HCT116 (cell line): ENCODE data around the gene CNN2. TPM values are rescaled to one million over a fixed set of nuclear protein-coding genes. Genes with fewer than 3 reads are reported as not detected.
A peak's percentile ranks its signal among the peaks of the same experiment; 100 is the strongest.

Source experiments
- ATAC-seq: fragments of 200-7000 bp; cut with Tn5 transposase; 2 replicates; pipeline ENCODE4 v1.9.1; 2020; ENCODE audit warnings: mild to moderate bottlenecking, moderate library complexity
- BruUV-seq: library from RNA; stranded (reverse); fragments of 400-500 nt; replicated peaks from 2 replicates; lab custom pipeline; 2021; lab: Mats Ljungman, UMichigan
- CTCF ChIA-PET: fragments of 300-600 bp; sonication (Branson Sonifier 250); formaldehyde crosslinking; loops from one replicate; lab custom pipeline; 2021; ENCODE audit warnings: antibody characterized with exemption; lab: Charles Lee
- POLR2A ChIA-PET: fragments of 300-600, 350-600 bp; sonication (Branson Sonifier 250); formaldehyde crosslinking; loops from one replicate; lab custom pipeline; 2021; ENCODE audit warnings: antibody characterized with exemption; lab: Charles Lee
- RAD21 ChIA-PET, 2 experiments: fragments of 300-600 bp; sonication (Branson Sonifier 250); formaldehyde crosslinking; loops; one replicate each; lab custom pipeline; 2023; ENCODE audit warnings: low total read pairs in 2 of 2; ENCODE audit not compliant: uncharacterized antibody in 2 of 2, unreplicated experiment in 2 of 2, low non-redundant PET in 1 of 2; lab: Charles Lee
- DNase-seq: peaks from one replicate; pipeline ENCODE4 v3.0.0-alpha.2; 2010; ENCODE audit warnings: low read depth, low spot score
- H2AFZ ChIP-seq: fragments of 200-600 bp; shearing (Covaris generic), sonication (generic); 2 replicates; pipeline ENCODE4 v1.6.1; 2017; ENCODE audit warnings: low read depth, mixed run types, mixed read lengths, antibody characterized with exemption, low read length; ENCODE audit not compliant: poor library complexity, severe bottlenecking
- H3K27ac ChIP-seq: 2 replicates; pipeline ENCODE4 v1.5.1; 2012; ENCODE audit warnings: low read depth, low read length
- H3K27me3 ChIP-seq: fragments of 200-600 bp; sonication (generic); 2 replicates; pipeline ENCODE4 v1.6.1; 2016; ENCODE audit warnings: mixed run types, low read length, mixed read lengths; ENCODE audit not compliant: insufficient read depth
- H3K36me3 ChIP-seq, 2 experiments: fragments of 200-500 bp in 1 of 2; fragments of 200-600 bp in 1 of 2; sonication (Bioruptor generic) in 1 of 2; sonication (generic) in 1 of 2; 2 replicates each; pipeline versions ENCODE4 v1.5.1 to v1.6.1; 2014 to 2016; ENCODE audit warnings: low read length in 2 of 2, inconsistent platforms in 1 of 2, mixed read lengths in 1 of 2, mixed run types in 1 of 2; ENCODE audit not compliant: insufficient read depth in 2 of 2, control insufficient read depth in 1 of 2
- H3K4me1 ChIP-seq, 2 experiments: fragments of 200-600 bp in 1 of 2; sonication (generic) in 1 of 2; 2 replicates each; pipeline versions ENCODE4 v1.5.1 to v1.6.1; 2012 to 2017; ENCODE audit warnings: low read length in 2 of 2, inconsistent platforms in 1 of 2, mild to moderate bottlenecking in 1 of 2, mixed read lengths in 1 of 2, mixed run types in 1 of 2, moderate library complexity in 1 of 2; ENCODE audit not compliant: insufficient read depth in 2 of 2, control insufficient read depth in 1 of 2
- H3K4me2 ChIP-seq: fragments of 200-600 bp; sonication (generic); 2 replicates; pipeline ENCODE4 v1.6.1; 2017; ENCODE audit warnings: mixed run types, low read length, mixed read lengths
- H3K4me3 ChIP-seq, 2 experiments: fragments of 200-600 bp in 1 of 2; sonication (generic) in 1 of 2; replicated peaks in 1 of 2; 2 replicates each; pipeline ENCODE4 v1.5.1; 2011 to 2016; ENCODE audit warnings: low read length in 2 of 2, control low read depth in 1 of 2, low read depth in 1 of 2, mild to moderate bottlenecking in 1 of 2, mixed read lengths in 1 of 2, mixed run types in 1 of 2
- H3K79me2 ChIP-seq: fragments of 200-600 bp; sonication (generic); 2 replicates; pipeline ENCODE4 v1.6.1; 2017; ENCODE audit warnings: mild to moderate bottlenecking, mixed run types, low read length, moderate library complexity, mixed read lengths; ENCODE audit not compliant: insufficient read depth
- H3K9ac ChIP-seq: fragments of 200-600 bp; sonication (generic); 2 replicates; pipeline ENCODE4 v1.6.1; 2016; ENCODE audit warnings: low read length, mixed read lengths
- H3K9me2 ChIP-seq: fragments of 200-600 bp; sonication (generic), shearing (Covaris generic); 2 replicates; pipeline ENCODE4 v1.6.1; 2017; ENCODE audit warnings: mixed run types, mild to moderate bottlenecking, moderate library complexity; ENCODE audit not compliant: insufficient read depth
- H3K9me3 ChIP-seq, 2 experiments: fragments of 200-500 bp in 1 of 2; fragments of 200-600 bp in 1 of 2; sonication (Bioruptor generic) in 1 of 2; sonication (generic) in 1 of 2; 2 replicates each; pipeline ENCODE4 v1.6.1; 2014 to 2017; ENCODE audit warnings: low read length in 2 of 2, mixed read lengths in 2 of 2, inconsistent platforms in 1 of 2, low read depth in 1 of 2, mild to moderate bottlenecking in 1 of 2, mixed run types in 1 of 2, moderate library complexity in 1 of 2; ENCODE audit not compliant: control insufficient read depth in 1 of 2, insufficient read depth in 1 of 2
- H4K20me1 ChIP-seq: fragments of 200-600 bp; sonication (generic), shearing (Covaris generic); 2 replicates; pipeline ENCODE4 v1.6.1; 2017; ENCODE audit warnings: mixed run types, mild to moderate bottlenecking, moderate library complexity; ENCODE audit not compliant: insufficient read depth
- CEBPB ChIP-seq: IDR thresholded peaks from 2 replicates; pipeline ENCODE4 v1.6.1; 2012; ENCODE audit warnings: low read depth
- EZH2phosphoT487 ChIP-seq: fragments of 200-600 bp; IDR thresholded peaks from 2 replicates; pipeline ENCODE4 v1.6.1; 2018; ENCODE audit warnings: antibody characterized with exemption, borderline replicate concordance
- POLR2A ChIP-seq: IDR thresholded peaks from 2 replicates; pipeline ENCODE4 v1.7.0; 2011; ENCODE audit warnings: borderline replicate concordance; ENCODE audit not compliant: insufficient read depth, insufficient read length; ENCODE audit errors: extremely low read depth
- RAD21 ChIP-seq: IDR thresholded peaks from 2 replicates; pipeline ENCODE4 v1.6.1; 2012; ENCODE audit warnings: low read depth, mild to moderate bottlenecking
- SIN3A ChIP-seq: IDR thresholded peaks from 2 replicates; pipeline ENCODE4 v1.6.1; 2012; ENCODE audit warnings: low read depth
- SRF ChIP-seq: IDR thresholded peaks from 2 replicates; pipeline ENCODE4 v1.6.1; 2012; ENCODE audit warnings: low read depth
- ZNF274 ChIP-seq: fragments of 200-500 bp; sonication (Bioruptor generic); IDR thresholded peaks from 2 replicates; pipeline ENCODE4 v1.6.1; 2014; ENCODE audit warnings: mild to moderate bottlenecking, low read depth, low read length, inconsistent platforms
- intact Hi-C: fragments of 100-400 bp; cut with micrococcal nuclease; formaldehyde crosslinking; loops from 2 replicates; pipeline ENCODE4 v1.10.0; 2022
- total RNA-seq: library from RNA; stranded (reverse); gene quantifications from one replicate; pipeline ENCODE4 v1.2.1, GENCODE V29; 2021; ENCODE audit not compliant: unreplicated experiment
- TF ChIP-seq, protein P1 (sequence below): IDR thresholded peaks from 2 replicates; pipeline ENCODE4 v1.6.1; 2012
- TF ChIP-seq, protein P2 (sequence below): IDR thresholded peaks from 2 replicates; pipeline ENCODE4 v1.6.1; 2012; ENCODE audit warnings: low read depth
- TF ChIP-seq, protein P3 (sequence below): IDR thresholded peaks from 2 replicates; pipeline ENCODE4 v1.6.1; 2012

The CNN2 gene
- total RNA-seq, 1 experiment from 2014 or later: 212 TPM

DNA sequence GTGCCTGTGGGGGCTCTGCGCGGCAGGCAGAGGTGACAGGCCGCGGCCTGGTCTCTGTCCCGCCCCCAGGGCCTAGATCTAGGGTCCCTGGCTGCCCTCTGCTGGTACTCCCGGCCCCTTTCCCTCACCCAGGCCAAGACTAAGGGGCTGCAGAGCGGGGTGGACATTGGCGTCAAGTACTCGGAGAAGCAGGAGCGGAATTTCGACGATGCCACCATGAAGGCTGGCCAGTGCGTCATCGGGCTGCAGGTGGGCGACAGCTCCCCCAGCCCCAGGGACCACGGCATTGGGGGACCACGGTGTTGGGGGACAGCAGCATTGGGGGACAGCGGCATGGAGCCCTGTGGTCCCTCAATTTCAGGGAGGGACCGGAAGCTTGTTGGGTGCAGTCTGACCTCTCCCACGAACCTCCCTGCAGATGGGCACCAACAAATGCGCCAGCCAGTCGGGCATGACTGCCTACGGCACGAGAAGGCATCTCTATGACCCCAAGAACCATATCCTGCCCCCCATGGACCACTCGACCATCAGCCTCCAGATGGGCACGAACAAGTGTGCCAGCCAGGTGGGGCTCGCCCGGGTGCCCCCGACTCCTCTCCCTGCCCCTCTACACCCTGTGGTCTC, 9.7 kb downstream of the CNN2 start (continued):
- TF ChIP-seq, protein P1, sequence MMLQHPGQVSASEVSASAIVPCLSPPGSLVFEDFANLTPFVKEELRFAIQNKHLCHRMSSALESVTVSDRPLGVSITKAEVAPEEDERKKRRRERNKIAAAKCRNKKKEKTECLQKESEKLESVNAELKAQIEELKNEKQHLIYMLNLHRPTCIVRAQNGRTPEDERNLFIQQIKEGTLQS: no peak
- no peak for TF ChIP-seq POLR2A

DNA sequence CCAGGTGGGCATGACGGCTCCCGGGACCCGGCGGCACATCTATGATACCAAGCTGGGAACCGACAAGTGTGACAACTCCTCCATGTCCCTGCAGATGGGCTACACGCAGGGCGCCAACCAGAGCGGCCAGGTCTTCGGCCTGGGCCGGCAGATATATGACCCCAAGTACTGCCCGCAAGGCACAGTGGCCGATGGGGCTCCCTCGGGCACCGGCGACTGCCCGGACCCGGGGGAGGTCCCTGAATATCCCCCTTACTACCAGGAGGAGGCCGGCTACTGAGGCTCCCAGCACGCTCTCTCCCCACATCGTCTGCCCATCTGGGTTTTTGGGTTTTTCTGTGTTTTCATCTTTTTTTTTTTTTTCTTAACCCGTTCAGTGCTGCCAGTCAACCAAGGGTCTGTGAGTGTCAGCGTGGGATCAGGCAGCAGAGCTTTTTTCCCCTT, 11.2 kb downstream of the CNN2 start:
- peaks cover 8 to 12% of the 10 kb centered on the region in 2 experiments; a peak in 3 of 4 replicates for H3K36me3 ChIP-seq
- CTCF ChIA-PET: no interaction called here
- TF ChIP-seq CEBPB (no peak), SRF (no peak), RAD21 (no peak), ZNF274 (no peak), EZH2phosphoT487 (no peak), SIN3A (no peak)
- TF ChIP-seq, protein P2, sequence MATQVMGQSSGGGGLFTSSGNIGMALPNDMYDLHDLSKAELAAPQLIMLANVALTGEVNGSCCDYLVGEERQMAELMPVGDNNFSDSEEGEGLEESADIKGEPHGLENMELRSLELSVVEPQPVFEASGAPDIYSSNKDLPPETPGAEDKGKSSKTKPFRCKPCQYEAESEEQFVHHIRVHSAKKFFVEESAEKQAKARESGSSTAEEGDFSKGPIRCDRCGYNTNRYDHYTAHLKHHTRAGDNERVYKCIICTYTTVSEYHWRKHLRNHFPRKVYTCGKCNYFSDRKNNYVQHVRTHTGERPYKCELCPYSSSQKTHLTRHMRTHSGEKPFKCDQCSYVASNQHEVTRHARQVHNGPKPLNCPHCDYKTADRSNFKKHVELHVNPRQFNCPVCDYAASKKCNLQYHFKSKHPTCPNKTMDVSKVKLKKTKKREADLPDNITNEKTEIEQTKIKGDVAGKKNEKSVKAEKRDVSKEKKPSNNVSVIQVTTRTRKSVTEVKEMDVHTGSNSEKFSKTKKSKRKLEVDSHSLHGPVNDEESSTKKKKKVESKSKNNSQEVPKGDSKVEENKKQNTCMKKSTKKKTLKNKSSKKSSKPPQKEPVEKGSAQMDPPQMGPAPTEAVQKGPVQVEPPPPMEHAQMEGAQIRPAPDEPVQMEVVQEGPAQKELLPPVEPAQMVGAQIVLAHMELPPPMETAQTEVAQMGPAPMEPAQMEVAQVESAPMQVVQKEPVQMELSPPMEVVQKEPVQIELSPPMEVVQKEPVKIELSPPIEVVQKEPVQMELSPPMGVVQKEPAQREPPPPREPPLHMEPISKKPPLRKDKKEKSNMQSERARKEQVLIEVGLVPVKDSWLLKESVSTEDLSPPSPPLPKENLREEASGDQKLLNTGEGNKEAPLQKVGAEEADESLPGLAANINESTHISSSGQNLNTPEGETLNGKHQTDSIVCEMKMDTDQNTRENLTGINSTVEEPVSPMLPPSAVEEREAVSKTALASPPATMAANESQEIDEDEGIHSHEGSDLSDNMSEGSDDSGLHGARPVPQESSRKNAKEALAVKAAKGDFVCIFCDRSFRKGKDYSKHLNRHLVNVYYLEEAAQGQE: no peak
- TF ChIP-seq, protein P3, sequence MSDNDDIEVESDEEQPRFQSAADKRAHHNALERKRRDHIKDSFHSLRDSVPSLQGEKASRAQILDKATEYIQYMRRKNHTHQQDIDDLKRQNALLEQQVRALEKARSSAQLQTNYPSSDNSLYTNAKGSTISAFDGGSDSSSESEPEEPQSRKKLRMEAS: no peak
- intact Hi-C loops: no loop called here
- no TSS peak for BruUV-seq
- H3K79me2 ChIP-seq: peaks cover 19% of the 10 kb centered on the region; the same call in 1 of the 2 replicates
- H3K27ac ChIP-seq: peak overlapping the region; percentile 36; the same call in 1 of the 2 replicates
- POLR2A ChIA-PET: interaction anchor here (7.8 kb wide), 1 partner anchor 10 kb away, joined by 85 read pairs; the partner anchor contains the start of gene CNN2
- no peaks in the 10 kb centered on the region for H3K27me3 ChIP-seq
- H4K20me1 ChIP-seq: no peaks in the 10 kb centered on the region
- DNase-seq (no peak), ATAC-seq (no peak)
- no peaks in the 10 kb centered on the region for H3K9me3 ChIP-seq
- no peaks in the 10 kb centered on the region for H3K9me2 ChIP-seq
- no peak overlapping the region for H3K4me2 ChIP-seq
- H3K9ac ChIP-seq: no peak overlapping the region
- H2AFZ ChIP-seq: no peak overlapping the region
- RAD21 ChIA-PET: no interaction called here
- peaks cover 16 to 49% of the 10 kb centered on the region in 2 experiments for H3K4me1 ChIP-seq
- no peak overlapping the region for H3K4me3 ChIP-seq
